Loucy (cell line): ENCODE measurements around the gene SLC1A1.

Experiments
- CTCF ChIP-seq: fragments of 200-600 bp; sonication (generic); conservative IDR thresholded peaks from 2 replicates; pipeline ENCODE4 v1.5.1; 2014; ENCODE audit warnings: mild to moderate bottlenecking, antibody characterized with exemption, low read length
- EZH2phosphoT487 ChIP-seq: fragments of 200-600 bp; IDR thresholded peaks from 2 replicates; pipeline ENCODE4 v1.6.1; 2018; ENCODE audit warnings: antibody characterized with exemption, mild to moderate bottlenecking, moderate library complexity, borderline replicate concordance

GRCh38 chr9:4630836-4631235, 140.6 kb downstream of the SLC1A1 start:
- no peak for TF ChIP-seq CTCF
- no peak for TF ChIP-seq EZH2phosphoT487
